HEK293 (cell line): ENCODE measurements around the gene SECTM1.

Experiments used
- CTCF ChIP-seq: fragments of 450-650 bp; formaldehyde crosslinking; IDR thresholded peaks from 2 replicates; pipeline ENCODE4 v1.5.1; 2016; ENCODE audit warnings: missing biosample characterization, missing genetic modification characterization
- EGR2 ChIP-seq: fragments of 450-650 bp; formaldehyde crosslinking; IDR thresholded peaks from 2 replicates; pipeline ENCODE4 v1.5.1; 2016; ENCODE audit warnings: low read depth, missing biosample characterization, missing genetic modification characterization
- KLF1 ChIP-seq: fragments of 450-650 bp; formaldehyde crosslinking; IDR thresholded peaks from 2 replicates; pipeline ENCODE4 v1.5.1; 2016; ENCODE audit warnings: missing biosample characterization, missing genetic modification characterization
- MYNN ChIP-seq: fragments of 450-650 bp; formaldehyde crosslinking; IDR thresholded peaks from 2 replicates; pipeline ENCODE4 v1.5.1; 2016; ENCODE audit warnings: missing biosample characterization, missing genetic modification characterization, borderline replicate concordance
- SALL2 ChIP-seq: fragments of 450-650 bp; formaldehyde crosslinking; IDR thresholded peaks from 2 replicates; pipeline ENCODE4 v1.5.0; 2017; ENCODE audit warnings: missing biosample characterization, mild to moderate bottlenecking, missing genetic modification characterization, borderline replicate concordance
- TCF7L2 ChIP-seq: IDR thresholded peaks from 2 replicates; pipeline ENCODE4 v1.6.1; 2011; ENCODE audit warnings: low read depth, mild to moderate bottlenecking, inconsistent platforms, low read length, moderate library complexity, borderline replicate concordance
- YY1 ChIP-seq: fragments of 450-650 bp; formaldehyde crosslinking; IDR thresholded peaks from 2 replicates; pipeline ENCODE4 v1.5.1; 2018; ENCODE audit warnings: missing biosample characterization, missing genetic modification characterization
- ZFP69B ChIP-seq: fragments of 450-650 bp; formaldehyde crosslinking; IDR thresholded peaks from 2 replicates; pipeline ENCODE4 v1.5.1; 2016; ENCODE audit warnings: missing biosample characterization, missing genetic modification characterization
- ZNF148 ChIP-seq: fragments of 450-650 bp; formaldehyde crosslinking; IDR thresholded peaks from 2 replicates; pipeline ENCODE4 v1.5.0; 2017; ENCODE audit warnings: missing biosample characterization, missing genetic modification characterization, borderline replicate concordance
- ZNF335 ChIP-seq: fragments of 450-650 bp; formaldehyde crosslinking; conservative IDR thresholded peaks from 2 replicates; pipeline ENCODE4 v1.5.1; 2016; ENCODE audit warnings: missing biosample characterization, missing genetic modification characterization
- ZNF670 ChIP-seq: fragments of 450-650 bp; formaldehyde crosslinking; IDR thresholded peaks from 2 replicates; pipeline ENCODE4 v1.5.1; 2016; ENCODE audit warnings: missing biosample characterization, missing genetic modification characterization, low read depth
- ZNF768 ChIP-seq: fragments of 450-650 bp; formaldehyde crosslinking; IDR thresholded peaks from 2 replicates; pipeline ENCODE4 v1.5.1; 2018; ENCODE audit warnings: missing biosample characterization, mild to moderate bottlenecking, missing genetic modification characterization
- ZNF837 ChIP-seq: fragments of 450-650 bp; formaldehyde crosslinking; IDR thresholded peaks from 2 replicates; pipeline ENCODE4 v1.5.1; 2016; ENCODE audit warnings: missing biosample characterization, missing genetic modification characterization

GRCh38 chr17:82292251-82293154, 41.1 kb downstream of the SECTM1 start:
- TF ChIP-seq ZNF335 (tag by site-specific recombination) (peak; percentile 72), ZNF670 (no peak), CTCF (no peak), KLF1 (peak; percentile 65), ZNF837 (tag by site-specific recombination) (no peak), MYNN (tag by site-specific recombination) (no peak), EGR2 (tag by site-specific recombination) (no peak), ZNF768 (no peak), TCF7L2 (no peak), ZFP69B (tag by site-specific recombination) (no peak), SALL2 (tag by site-specific recombination) (no peak), YY1 (no peak), ZNF148 (no peak)
